GM23338 (cell line): Measurements from ENCODE around the gene AP3D1. TPM values are rescaled to one million over a fixed set of nuclear protein-coding genes. Genes with fewer than 3 reads are reported as not detected.

Experiments
- ATAC-seq: fragments of 200-7000 bp; cut with Tn5 transposase; 3 replicates; pipeline ENCODE4 v1.9.1; 2020
- DNase-seq: peaks from one replicate; pipeline ENCODE4 v3.0.0-alpha.2; 2015; ENCODE audit warnings: low spot score
- H2AFZ ChIP-seq: fragments of 200-600 bp; sonication (generic); 2 replicates; pipeline ENCODE4 v1.8.0; 2016; ENCODE audit warnings: antibody characterized with exemption, mild to moderate bottlenecking, moderate library complexity
- H3F3A ChIP-seq: fragments of 200-600 bp; sonication (generic); replicated peaks from 2 replicates; pipeline ENCODE4 v1.8.0; 2017; ENCODE audit warnings: antibody characterized with exemption, mixed run types, low read depth
- H3K27ac ChIP-seq: fragments of 200-600 bp; sonication (generic); 2 replicates; pipeline ENCODE4 v1.6.1; 2016; ENCODE audit warnings: low read depth
- H3K27me3 ChIP-seq: fragments of 200-600 bp; sonication (generic); 2 replicates; pipeline ENCODE4 v1.8.0; 2016; ENCODE audit warnings: mild to moderate bottlenecking, mixed run types, moderate library complexity; ENCODE audit not compliant: insufficient read depth
- H3K36me3 ChIP-seq: fragments of 200-600 bp; sonication (generic); 2 replicates; pipeline ENCODE4 v1.8.0; 2016; ENCODE audit warnings: mild to moderate bottlenecking; ENCODE audit not compliant: insufficient read depth
- H3K4me1 ChIP-seq: fragments of 200-600 bp; sonication (generic); 2 replicates; pipeline ENCODE4 v1.8.0; 2016; ENCODE audit warnings: mild to moderate bottlenecking, moderate library complexity; ENCODE audit not compliant: insufficient read depth
- H3K4me2 ChIP-seq: fragments of 200-600 bp; sonication (generic); 2 replicates; pipeline ENCODE4 v1.7.1; 2017; ENCODE audit warnings: mixed run types
- H3K4me3 ChIP-seq: fragments of 200-600 bp; sonication (generic); 2 replicates; pipeline ENCODE4 v1.6.1; 2016; ENCODE audit warnings: mixed run types
- H3K79me2 ChIP-seq: fragments of 200-600 bp; sonication (generic); replicated peaks from 2 replicates; pipeline ENCODE4 v1.8.0; 2017; ENCODE audit warnings: mild to moderate bottlenecking; ENCODE audit not compliant: insufficient read depth
- H3K9me2 ChIP-seq: fragments of 200-600 bp; sonication (generic); 2 replicates; pipeline ENCODE4 v1.8.0; 2017; ENCODE audit not compliant: insufficient read depth
- H4K20me1 ChIP-seq: fragments of 200-600 bp; sonication (generic); replicated peaks from 2 replicates; pipeline ENCODE4 v1.8.0; 2017; ENCODE audit warnings: mild to moderate bottlenecking; ENCODE audit not compliant: insufficient read depth
- H3K27ac Mint-ChIP-seq: 2 replicates; pipeline ENCODE4 v1.8.0; 2020; ENCODE audit warnings: inconsistent platforms, mild to moderate bottlenecking, moderate library complexity, mixed read lengths
- H3K27me3 Mint-ChIP-seq: 3 replicates; pipeline ENCODE4 v1.8.0; 2022; ENCODE audit warnings: low read depth, mild to moderate bottlenecking, moderate library complexity, mixed read lengths, inconsistent platforms; ENCODE audit not compliant: insufficient read depth, poor library complexity
- H3K36me3 Mint-ChIP-seq: 3 replicates; pipeline ENCODE4 v1.8.0; 2021; ENCODE audit warnings: low read depth, mild to moderate bottlenecking, inconsistent platforms, moderate library complexity, mixed read lengths
- H3K4me1 Mint-ChIP-seq: 3 replicates; pipeline ENCODE4 v1.8.0; 2020; ENCODE audit warnings: mild to moderate bottlenecking, inconsistent platforms, mixed read lengths
- H3K4me3 Mint-ChIP-seq: 3 replicates; pipeline ENCODE4 v1.8.0; 2021; ENCODE audit warnings: moderate library complexity, mild to moderate bottlenecking, inconsistent platforms, mixed read lengths
- H3K9me3 Mint-ChIP-seq: 3 replicates; pipeline ENCODE4 v1.8.0; 2020; ENCODE audit warnings: moderate library complexity, mild to moderate bottlenecking, inconsistent platforms, mixed read lengths
- CTCF ChIP-seq, 2 experiments: fragments of 200-600 bp in 1 of 2; sonication (generic) in 1 of 2; conservative IDR thresholded peaks; 2 replicates each; pipeline versions ENCODE4 v1.5.1 to v1.6.1; 2016 to 2017; ENCODE audit warnings: antibody characterized with exemption in 2 of 2, low read depth in 2 of 2, mild to moderate bottlenecking in 2 of 2, moderate library complexity in 1 of 2
- ETS1 ChIP-seq: IDR thresholded peaks from 2 replicates; pipeline ENCODE4 v1.6.1; 2016; ENCODE audit warnings: antibody characterized with exemption
- EZH2 ChIP-seq: fragments of 200-600 bp; sonication (generic); IDR thresholded peaks from one replicate; pipeline ENCODE4 v1.8.0; 2017; ENCODE audit warnings: antibody characterized with exemption, mild to moderate bottlenecking, low read depth; ENCODE audit not compliant: unreplicated experiment
- JUNB ChIP-seq: IDR thresholded peaks from one replicate; pipeline ENCODE4 v1.6.1; 2016; ENCODE audit warnings: antibody characterized with exemption; ENCODE audit not compliant: unreplicated experiment
- POLR2AphosphoS5 ChIP-seq: IDR thresholded peaks from 2 replicates; pipeline ENCODE4 v1.6.1; 2016; ENCODE audit warnings: antibody characterized with exemption, low read depth
- REST ChIP-seq: IDR thresholded peaks from one replicate; pipeline ENCODE4 v1.6.1; 2018; ENCODE audit warnings: antibody characterized with exemption; ENCODE audit not compliant: unreplicated experiment
- STAT1 ChIP-seq: IDR thresholded peaks from one replicate; pipeline ENCODE4 v1.6.1; 2016; ENCODE audit warnings: antibody characterized with exemption; ENCODE audit not compliant: unreplicated experiment
- ZNF114 ChIP-seq: fragments of 250-450 bp; sonication (Bioruptor Pico); IDR thresholded peaks from 2 replicates; pipeline ENCODE4 v1.5.0; 2020; ENCODE audit warnings: mild to moderate bottlenecking, moderate library complexity
- ZNF331 ChIP-seq: fragments of 250-450 bp; sonication (Bioruptor Pico); IDR thresholded peaks from 2 replicates; pipeline ENCODE4 v1.5.0; 2020; ENCODE audit warnings: low read depth, mild to moderate bottlenecking, moderate library complexity
- ZNF462 ChIP-seq: fragments of 250-450 bp; sonication (Bioruptor Pico); IDR thresholded peaks from 2 replicates; pipeline ENCODE4 v1.5.0; 2020; ENCODE audit warnings: mild to moderate bottlenecking, moderate library complexity
- polyA plus RNA-seq: library from polyadenylated mRNA; unstranded; fragments of >200 nt; fragmentation: Nextera tagmentation; extraction: Ambion mirVana; gene quantifications from 2 replicates; pipeline ENCODE4 v1.2.1, GENCODE V29; 2016
- total RNA-seq: library from RNA; depleted of rRNA; stranded (reverse); fragments of >200 nt; shearing (Covaris generic); gene quantifications from 2 replicates; pipeline ENCODE4 v1.2.3, GENCODE V29; 2014

AP3D1 gene
- total and polyA plus RNA-seq, 2 experiments from 2014 or later = 101 to 236 TPM

GRCh38 chr19:2187159-2187558 lies 35.8 kb upstream of the AP3D1 start:
- Mint-ChIP-seq H3K9me3 (no peaks in the 10 kb centered on the region), H3K36me3 (peaks cover 44% of the 10 kb centered on the region), H3K4me3 (no peak overlapping the region), H3K27ac (no peak overlapping the region), H3K27me3 (peaks cover 8% of the 10 kb centered on the region), H3K4me1 (peaks cover 2% of the 10 kb centered on the region; the same call in 1 of the 3 replicates)
- Histone ChIP-seq H2AFZ (no peak overlapping the region), H3K4me3 (no peak overlapping the region), H3K4me2 (no peak overlapping the region), H3K27me3 (no peaks in the 10 kb centered on the region), H3K79me2 (peaks cover 37% of the 10 kb centered on the region), H3K36me3 (peaks cover 3% of the 10 kb centered on the region; the same call in 1 of the 2 replicates), H3F3A (0 out of 2 replicates have a peak, but pooled peaks cover 4% of the 10 kb centered on the region), H3K27ac (no peak overlapping the region), H3K4me1 (no peaks in the 10 kb centered on the region), H4K20me1 (peaks cover 16% of the 10 kb centered on the region; the same call in 1 of the 2 replicates), H3K9me2 (no peaks in the 10 kb centered on the region)
- DNase-seq (no peak), ATAC-seq (no peak)
- TF ChIP-seq ZNF331 (no peak), REST (no peak), JUNB (no peak), CTCF (conservative IDR thresholded peaks at IDR 0.05; ENCODE audit: low read depth in 2 of 2) (no peak), ETS1 (no peak), ZNF114 (no peak), POLR2AphosphoS5 (no peak), STAT1 (no peak), ZNF462 (CRISPR knock-in tag) (no peak), EZH2 (no peak)
